Measurements from ENCODE around the gene RACK1.

GRCh38 chr5:181232593-181232992 lies 11.1 kb downstream of the RACK1 start:
- TF ChIP-seq CTCF (conservative IDR thresholded peaks at IDR 0.05; ENCODE audit: low read length) (no peak), EZH2phosphoT487 (IDR thresholded peaks at IDR 0.05; ENCODE audit: borderline replicate concordance, low read depth, low read length) (no peak)
